GM21717 (cell line): ENCODE measurements around the gene LGALS16.
"Not testable (repeated sequence)": the region's sequence is repeated elsewhere in the genome, so short reads cannot be mapped to it uniquely, and the experiment has no call there.

Experiments
- ATAC-seq: cut with Tn5 transposase; IDR thresholded peaks from one replicate; pipeline ENCODE4 v1.9.1; 2021; ENCODE audit warnings: mild to moderate bottlenecking, moderate library complexity; ENCODE audit not compliant: unreplicated experiment

Gene LGALS16, protein sequence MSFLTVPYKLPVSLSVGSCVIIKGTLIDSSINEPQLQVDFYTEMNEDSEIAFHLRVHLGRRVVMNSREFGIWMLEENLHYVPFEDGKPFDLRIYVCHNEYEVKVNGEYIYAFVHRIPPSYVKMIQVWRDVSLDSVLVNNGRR

DNA sequence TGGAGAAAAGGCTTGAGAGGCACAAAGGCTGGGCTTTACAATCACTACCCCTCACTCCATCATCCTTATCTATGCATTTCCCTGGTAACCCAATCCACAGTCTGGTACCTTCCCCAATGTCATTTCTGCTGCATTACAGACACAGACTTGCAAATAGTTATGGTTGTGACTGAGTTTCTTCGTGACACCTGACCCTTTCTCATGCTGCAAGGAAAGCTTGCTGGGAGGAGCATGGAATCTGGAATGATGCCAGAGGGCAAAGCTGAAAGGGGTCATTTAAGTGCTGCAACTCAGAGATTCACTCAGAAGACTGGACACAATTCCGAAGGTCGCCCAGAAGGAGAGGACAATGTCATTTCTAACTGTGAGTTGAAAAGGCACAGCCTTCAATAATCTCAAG lies at the start of gene LGALS16:
Gene LGALS16 (plus strand): TSS at position 301 of the 400 bp plus-strand sequence. CDS start 49 bp downstream, at position 350.
- ATAC-seq: no peak

DNA sequence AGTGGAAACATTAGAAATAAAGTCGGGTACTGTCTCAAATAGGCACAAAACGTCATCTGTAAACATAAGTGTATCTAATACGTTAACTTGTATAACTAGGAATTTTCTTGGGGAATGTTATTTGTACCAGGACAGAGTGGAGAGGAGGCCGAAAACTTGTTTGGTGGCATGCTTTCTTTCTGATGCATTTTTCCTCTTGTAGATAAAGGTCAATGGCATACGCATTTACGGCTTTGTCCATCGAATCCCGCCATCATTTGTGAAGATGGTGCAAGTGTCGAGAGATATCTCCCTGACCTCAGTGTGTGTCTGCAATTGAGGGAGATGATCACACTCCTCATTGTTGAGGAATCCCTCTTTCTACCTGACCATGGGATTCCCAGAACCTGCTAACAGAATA lies 48.7 kb upstream of the LGALS16 start:
- ATAC-seq: no peak

DNA sequence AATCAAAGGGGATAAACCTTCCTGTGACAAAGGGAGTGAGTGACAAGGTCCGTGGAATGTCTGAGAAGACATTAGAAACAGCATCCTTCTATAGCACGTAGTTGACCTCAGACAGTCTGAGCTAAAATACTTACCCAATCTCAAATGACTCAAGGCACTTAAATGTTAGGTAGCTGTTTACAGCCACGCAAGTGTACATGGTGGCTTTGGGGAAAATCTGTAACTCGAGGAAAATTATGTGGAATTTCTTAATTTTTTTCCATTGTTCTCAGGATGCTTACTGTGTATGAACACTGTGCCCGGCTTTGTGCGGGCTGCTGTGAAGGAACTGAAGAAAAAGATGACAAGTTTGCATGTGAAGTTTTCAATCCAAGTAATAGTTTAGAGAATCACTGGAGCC lies 48.2 kb upstream of the LGALS16 start:
- no peak for ATAC-seq

DNA sequence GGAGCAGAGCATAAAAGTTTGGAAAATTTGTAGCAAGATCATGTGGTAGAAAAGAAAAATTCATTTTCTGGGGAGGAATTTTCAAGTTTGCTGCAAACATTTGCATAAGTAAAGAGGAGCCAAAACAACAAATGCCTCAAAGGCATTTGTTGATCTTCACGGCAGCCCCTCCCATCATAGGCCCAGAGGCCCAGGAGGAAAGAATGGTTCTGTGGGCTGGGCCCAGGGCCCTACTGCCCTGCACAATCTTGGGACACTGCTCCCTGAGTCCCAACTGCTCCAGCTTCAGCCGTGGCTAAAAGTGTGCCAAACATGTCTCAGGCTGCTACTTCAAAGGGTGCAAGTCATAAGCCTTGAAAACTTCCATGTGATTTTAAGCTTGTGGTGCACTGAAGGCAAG lies 42.1 kb upstream of the LGALS16 start:
- ATAC-seq: no peak

DNA sequence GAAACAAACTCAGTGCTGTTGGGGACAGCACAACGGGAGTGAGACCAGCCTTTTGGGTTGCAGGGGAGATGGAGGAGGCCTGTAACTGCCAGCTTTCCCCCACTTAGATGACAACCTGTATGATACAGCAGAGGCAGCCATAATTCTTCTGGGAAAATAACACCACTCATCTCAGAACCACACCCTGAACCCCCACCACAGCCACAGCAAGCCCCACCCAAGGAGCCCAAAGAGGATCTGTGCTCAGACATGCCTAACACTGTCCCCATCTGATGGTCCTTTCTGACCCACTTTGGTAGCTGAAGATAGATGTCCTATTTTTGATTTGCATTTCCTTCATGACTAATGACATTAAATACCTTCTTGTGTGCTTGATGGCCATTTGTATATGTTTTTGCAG lies 38.0 kb upstream of the LGALS16 start:
- no peak for ATAC-seq

DNA sequence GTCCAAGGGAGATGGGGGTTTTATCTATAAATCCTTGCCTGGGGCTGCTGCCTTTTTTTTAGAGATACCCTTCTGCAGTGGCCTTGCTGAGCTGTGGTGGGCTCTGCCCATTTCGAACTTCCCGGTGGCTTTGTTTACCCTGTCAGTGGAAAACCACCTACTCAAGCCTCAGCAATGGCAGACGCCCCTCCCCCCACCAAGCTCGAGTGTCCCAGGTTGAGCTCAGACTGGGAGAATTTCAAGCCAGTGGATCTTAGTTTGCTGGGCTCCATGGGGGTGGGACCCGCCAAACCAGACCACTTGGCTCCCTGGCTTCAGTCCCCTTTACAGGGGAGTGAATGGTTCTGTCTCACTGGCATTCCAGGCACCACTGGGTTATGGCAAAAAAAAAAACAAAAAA lies 31.8 kb upstream of the LGALS16 start:
- no peak for ATAC-seq

DNA sequence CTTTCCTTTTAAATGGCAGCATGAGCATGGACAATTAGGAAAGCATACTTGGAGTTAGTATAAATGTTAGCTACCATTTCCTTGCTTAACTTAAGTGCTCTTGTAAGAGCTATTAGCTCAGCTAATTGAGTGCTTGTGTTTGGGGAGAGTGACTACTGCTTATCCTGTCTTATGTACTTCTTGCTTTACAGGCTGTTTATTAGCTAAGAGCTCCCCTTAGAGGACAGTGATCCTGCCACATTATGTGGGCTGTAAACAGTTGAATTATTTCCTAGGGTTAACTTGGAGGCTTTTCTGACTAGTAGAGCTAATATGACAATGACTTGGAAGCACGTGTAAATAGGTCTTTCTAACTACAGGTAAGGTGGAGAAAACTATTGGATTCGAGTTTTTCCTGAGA lies 28.1 kb upstream of the LGALS16 start:
- not testable (repeated sequence) for ATAC-seq

DNA sequence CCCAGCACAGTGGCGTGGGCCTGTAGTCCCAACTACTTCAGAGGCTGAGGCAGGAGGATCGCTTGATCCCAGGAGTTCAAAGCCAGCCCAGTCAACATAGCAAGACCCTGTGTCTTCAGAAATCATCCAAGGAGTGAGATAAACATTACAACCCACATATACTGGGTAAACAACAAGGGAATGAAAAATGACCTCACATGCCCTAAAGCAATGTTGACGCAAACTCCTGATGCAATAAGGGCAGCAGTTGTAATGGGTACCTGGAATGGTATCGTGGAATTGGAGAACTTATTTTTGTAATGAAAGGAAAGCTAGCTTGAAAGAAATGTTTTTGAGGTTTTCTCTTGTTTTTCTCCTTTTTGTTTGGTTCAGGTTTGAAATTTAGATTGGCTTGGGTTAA lies 24.5 kb upstream of the LGALS16 start:
- no peak for ATAC-seq

DNA sequence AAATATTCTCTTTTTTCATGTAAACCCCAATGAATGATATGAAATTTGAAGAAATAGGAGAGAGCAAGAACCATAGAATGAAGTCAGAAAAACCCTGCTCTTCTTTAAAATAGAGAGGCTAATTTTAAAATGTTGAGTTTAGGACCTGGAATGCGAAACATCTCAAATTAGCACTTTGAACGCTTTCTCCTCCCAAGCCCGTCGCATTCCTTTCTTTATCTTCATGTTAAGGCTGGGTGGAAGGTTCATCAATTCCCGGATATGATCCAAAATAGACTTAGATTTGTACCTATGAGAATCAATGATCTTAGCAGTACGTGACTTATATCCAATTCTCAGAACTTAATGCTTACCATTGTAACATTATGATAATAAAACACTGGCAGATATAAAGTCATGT lies 24.1 kb upstream of the LGALS16 start:
- ATAC-seq: no peak

DNA sequence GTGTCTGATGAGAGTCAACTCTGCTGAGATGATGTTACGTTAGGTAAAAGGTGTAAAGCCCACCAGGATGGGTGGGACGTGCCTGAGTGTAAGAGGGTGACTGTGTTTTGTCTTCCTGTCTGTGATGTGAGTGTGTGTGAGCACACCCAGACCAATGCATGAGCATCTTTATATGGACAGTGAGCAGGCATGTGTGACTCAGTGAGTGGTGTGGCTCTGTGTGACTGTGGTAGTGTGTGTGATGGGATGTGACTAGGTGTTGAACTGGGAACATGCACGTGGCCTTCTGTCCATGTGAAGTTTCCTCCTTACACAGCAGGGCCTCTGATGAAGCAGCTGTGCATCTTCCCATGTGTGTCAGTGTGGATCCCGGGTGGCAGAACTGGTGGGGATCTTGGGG lies 17.8 kb upstream of the LGALS16 start:
- ATAC-seq: no peak

DNA sequence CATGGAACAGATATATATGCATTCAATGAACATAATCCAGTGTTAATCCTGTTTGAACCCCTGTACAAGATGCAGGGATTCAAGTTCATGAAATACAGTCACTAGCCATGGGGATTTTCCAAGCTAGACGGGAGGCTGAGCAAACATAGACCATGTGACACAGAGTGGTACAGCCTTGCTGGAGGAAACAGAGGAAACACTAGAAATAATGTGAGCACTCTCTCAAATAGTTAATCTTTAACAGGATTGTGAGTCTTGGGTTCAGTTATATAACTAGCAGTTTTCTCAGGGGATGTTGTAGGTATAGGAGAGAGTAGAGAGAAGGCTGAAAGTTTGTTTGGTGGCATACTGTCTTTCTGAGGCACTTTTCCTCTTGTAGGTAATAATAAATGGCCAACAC lies 13.9 kb upstream of the LGALS16 start:
- no peak for ATAC-seq

DNA sequence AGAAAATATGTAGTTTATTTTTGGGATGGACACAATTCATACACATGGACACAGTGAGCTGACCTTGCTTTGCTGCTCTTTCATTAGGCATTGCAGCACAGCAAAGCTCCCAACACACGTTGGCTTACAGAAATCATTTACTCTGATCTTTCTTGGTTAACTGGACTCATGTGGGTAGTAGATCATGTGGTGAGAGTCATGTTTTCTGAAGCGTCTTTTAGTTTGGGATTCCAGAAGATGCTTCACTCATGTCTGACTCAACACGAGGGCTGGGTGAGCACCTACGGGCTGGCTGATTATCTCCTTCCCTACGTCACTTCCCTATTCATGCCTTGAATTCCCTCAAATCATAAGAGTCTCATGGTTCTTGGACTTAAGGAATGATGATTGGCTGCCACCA lies 12.1 kb upstream of the LGALS16 start:
- no peak for ATAC-seq

DNA sequence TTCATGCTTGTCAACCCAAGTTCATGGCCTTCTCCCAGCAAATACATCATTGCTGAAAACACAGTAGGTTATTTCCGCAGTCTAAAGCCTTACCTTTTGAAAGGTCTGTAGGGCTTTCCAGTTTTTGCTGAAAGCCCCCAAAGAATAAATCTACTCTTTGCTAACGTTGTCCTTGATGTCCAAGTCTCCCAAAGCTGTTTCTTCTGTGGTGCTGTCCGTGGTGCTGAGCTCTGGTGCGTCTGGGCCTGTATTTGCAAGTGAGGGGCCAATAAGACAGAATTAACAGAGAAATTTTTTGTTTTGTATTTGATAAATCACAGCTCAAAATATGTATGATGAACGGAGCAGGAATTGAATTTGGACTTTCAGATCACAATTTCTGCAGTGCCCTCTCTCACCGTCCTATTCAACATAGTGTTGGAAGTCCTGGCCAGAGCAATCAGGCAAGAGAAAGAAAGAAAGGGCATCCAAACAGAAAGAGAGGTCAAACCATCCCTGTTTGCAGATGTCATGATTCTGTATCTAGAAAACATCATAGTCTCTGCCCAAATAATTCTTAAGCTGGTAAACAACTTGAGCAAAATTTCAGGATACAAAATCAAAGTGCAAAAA lies 9.8 kb upstream of the LGALS16 start:
- no peak for ATAC-seq

DNA sequence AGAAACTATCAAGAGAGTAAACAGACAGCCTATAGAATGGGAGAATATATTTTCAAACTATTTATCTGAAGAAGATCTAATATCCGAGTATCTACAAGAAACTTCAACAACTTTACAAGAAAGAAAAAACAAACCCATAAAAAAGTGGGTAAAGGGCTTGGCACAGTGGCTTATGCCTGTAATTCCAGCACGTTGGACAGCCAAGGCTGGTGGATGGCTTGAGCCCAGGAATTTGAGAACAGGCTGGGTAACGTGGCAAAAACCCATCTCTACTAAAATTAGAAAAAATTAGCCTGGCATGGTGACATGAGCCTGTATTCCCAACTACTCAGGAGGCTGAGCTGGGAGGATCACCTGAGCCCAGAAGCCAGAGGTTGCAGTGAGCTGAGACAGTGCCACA lies 7.8 kb upstream of the LGALS16 start:
- ATAC-seq: no peak

DNA sequence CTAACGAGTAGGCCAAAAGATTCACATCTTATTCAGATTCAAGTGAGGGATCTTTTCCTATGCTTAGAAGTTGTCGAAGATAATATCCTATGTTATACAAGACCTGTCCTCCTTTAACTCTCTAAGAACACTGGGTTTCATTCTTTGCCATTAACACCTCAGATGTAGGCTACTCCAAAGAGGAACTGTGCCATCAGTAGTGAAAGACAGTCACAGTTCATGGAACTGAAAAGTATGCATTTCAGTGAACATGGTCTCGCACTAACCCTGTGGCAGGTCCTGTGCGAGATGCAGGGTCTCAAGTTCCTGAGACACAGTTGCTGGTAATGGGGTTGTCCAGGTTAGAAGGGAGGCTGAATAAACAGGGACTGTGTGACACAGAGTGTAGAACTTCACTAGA lies 4.1 kb downstream of the LGALS16 start:
- no peak for ATAC-seq

DNA sequence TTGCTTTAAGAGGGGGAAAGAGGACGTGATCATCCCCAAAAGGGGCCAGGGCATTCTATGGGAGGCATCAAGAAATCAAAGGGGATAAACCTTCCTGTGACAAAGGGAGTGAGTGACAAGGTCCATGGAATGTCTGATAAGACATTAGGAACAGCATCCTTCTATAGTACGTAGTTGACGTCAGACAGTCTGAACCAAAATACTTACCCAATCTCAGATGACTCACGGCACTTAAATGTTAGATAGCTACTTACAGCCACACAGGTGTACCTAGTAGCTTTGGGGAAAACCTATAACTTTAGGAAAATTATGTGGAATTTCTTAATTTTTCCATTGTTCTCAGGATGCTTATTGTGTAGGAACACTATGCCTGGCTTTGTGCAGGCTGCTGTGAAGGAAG lies 4.9 kb downstream of the LGALS16 start:
- ATAC-seq: no peak

DNA sequence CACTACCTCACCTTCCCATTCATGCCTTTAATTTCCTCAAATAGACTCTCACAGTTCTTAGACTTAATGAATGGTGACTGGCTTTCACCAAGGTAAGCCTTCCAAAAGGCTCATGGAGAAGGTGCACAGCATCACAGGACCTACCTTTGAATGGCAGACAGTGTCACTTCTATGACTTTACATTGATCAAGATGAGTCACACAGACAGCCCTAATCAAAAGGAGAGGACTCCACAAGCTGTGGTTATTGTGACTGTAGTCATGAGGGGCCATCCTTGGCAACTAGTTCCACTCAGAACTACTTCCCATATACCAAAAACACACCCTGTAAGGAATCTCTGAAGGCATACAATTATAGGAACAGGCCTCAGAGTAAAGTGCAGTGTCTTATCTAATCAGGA lies 5.9 kb downstream of the LGALS16 start:
- ATAC-seq: no peak

DNA sequence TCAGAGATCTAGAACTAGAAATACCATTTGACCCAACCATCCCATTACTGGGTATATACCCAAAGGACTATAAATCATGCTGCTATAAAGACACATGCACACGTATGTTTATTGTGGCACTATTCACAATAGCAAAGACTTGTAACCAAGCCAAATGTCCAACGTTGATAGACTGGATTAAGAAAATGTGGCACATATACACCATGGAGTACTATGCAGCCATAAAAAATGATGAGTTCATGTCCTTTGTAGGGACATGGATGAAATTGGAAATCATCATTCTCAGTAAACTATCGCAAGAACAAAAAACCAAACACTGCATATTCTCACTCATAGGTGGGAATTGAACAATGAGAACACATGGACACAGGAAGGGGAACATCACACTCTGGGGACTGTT lies 14.1 kb downstream of the LGALS16 start:
- not testable (repeated sequence) for ATAC-seq

DNA sequence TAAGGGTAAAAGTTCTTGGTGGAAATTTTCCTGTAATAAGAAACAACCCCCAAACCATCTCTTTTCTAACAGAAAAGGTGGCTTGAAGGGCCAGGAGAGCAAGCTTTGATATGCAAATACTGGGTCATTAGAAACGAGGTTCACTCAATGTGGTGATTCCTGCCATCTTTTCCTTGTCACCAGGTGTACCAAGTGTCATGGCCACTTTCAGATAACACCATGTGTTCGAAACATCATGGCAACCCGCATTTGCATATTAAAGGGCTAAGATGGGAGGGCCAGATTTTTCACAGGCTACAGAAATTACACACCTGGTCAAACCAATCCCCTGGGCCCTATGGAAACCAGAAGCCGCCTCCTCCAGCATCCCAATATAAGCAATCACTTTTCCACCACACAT lies 15.3 kb downstream of the LGALS16 start:
- ATAC-seq: no peak

DNA sequence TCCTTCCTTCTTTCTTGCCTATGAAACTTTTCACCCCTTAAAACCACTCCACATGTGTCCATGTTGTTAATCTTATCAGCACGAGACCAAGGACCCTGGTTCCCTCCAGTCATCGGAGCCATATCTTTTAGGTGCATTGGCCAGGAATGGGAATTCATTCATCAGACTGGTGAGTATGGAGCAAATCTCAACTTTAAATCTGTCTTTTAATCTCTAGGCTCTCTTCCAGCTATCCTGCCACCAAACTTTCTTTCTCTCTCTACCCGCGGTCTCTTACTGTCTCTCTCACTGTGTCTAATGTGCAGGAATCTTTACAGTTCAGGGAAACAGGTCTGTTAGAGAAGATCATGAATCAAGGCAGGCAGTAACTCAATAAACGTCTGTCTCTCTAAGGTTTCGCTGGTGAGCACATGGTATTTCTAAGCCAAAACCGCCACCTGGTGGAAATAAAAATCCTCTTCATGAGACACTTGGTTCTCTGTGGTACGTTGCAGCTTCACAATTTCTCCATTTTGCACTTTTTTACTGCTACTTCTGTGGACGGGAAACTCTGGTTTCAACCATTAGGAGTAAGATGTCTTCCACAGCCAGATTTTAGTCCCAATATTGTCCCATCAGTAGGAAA lies 16.1 kb downstream of the LGALS16 start:
- no peak for ATAC-seq

DNA sequence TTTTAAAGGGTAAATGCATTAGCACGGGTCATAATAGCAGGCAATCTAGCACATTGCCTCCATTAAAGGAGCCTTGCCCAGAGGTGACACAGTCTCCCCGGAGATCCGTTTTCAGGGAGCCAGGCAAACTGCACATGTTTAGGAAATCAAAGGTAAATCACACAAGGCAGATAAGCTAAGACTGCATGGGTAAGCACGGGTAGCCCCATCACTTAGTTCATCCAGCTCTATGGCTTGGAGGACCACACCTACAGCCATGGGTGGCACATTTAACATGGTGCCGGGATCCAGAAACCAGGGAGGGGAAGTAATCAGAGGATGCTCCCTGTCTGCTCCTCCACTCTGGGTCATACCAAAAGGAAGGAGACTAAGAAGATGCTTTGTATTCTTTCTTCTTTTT lies 16.8 kb downstream of the LGALS16 start:
- no peak for ATAC-seq

DNA sequence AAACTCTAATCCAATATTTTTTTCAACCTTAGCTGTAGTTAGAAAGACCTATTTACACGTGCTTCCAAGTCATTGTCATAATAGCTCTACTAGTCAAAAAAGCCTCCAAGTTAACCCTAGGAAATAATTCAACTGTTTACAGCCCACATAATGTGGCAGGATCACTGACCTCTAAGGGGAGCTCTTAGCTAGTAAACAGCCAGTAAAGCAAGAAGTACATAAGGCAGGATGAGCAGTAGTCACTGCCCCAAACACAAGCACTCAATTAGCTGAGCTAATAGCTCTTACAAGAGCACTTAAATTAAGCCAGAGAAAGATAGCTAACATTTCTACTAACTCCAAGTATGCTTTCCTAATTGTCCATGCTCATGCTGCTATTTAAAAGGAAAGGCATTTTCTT lies 18.1 kb downstream of the LGALS16 start:
- not testable (repeated sequence) for ATAC-seq

DNA sequence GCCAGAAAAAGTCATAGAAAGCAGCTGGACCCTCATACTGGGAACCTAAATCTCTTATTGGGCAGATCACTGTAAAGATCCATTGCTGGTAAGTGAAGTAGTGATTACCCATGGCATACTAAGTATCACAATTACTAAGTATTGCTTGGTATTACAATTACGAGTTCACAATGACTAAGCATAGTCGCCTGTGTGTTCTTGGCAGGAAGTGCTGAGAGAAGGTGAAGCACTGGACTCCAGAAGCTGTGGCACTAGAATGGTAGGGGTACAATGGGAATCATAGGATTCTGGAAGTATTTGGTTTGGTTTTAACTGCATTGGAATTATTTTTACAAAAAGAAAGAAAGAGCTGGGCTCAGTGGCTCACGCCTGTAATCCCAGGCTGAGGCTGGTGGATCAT lies 20.3 kb downstream of the LGALS16 start:
- no peak for ATAC-seq
